ENCODE results near the gene DLK2. TPM values are rescaled to one million over a fixed set of nuclear protein-coding genes. Genes with fewer than 3 reads are reported as not detected.

Gene DLK2
- total RNA-seq, 1 donor from 2014 or later, result 3.9 TPM

GRCh38 chr6:43492673-43493072 lies 37.3 kb upstream of the DLK2 start:
- intact Hi-C loops (cut with DNase I), result no loop called here
- Histone ChIP-seq H3K27me3 (no peaks in the 10 kb centered on the region), H3K36me3 (peaks cover 0 to under 1% of the 10 kb centered on the region in 2 donors), H3K27ac (peak overlapping the region; percentile 10), H3K4me3 (no peak overlapping the region), H3K9me3 (no peaks in the 10 kb centered on the region), H3K4me1 (peaks cover 52% of the 10 kb centered on the region)
- DNase-seq (ENCODE audit: extremely low spot score in 2 of 2), result no peak
- TF ChIP-seq POLR2AphosphoS5 (IDR thresholded peaks at IDR 0.05; ENCODE audit: insufficient read depth in 1 of 2, low read depth in 1 of 2), result peak in 1 of 2 donors; percentile 9
- TF ChIP-seq CTCF (IDR thresholded peaks at IDR 0.05), result no peak
- no peak for TF ChIP-seq POLR2A (IDR thresholded peaks at IDR 0.05)

DNA sequence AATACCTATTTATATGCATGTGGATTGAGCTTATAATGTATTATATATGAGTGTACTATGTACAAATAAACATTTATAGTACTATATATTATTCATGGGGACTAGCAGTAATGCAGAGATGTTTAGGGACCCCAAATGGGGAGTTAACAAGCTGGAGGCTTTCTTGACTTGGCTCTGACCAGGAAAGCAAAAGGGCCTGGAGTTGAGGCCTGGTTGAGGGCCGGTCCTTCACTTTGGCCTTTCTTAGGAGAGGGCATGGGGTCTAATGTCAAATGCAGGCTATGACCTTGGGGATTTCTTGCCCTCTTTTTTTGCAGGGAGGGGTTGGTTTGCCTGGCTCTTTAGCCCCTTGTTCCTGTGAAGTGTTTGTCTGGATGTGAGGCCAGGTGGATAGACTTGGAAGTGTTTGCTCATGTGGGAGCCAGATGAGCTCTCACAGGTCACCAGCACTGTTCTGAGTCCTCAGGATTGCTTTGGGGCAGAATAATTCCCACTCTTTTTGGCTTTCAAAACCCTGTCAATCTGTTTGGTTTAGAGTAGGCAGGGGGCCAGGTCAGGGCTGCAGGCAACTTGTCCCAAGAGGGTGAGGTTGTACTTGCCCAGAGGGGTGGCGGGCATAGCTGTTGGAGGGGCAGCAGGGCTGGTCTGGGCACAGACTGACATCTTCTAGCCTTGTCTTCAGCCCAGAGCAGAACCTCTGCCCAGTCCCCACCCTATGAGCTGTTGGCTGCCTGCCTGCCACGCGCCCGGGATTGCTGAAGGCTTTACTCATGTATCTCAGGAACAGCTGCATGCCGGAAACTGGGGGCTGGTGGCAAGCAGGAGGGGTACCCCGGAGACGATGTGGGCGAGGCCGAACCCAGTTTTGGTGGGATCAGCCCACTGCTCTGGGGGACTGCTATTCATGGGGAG lies 36.7 kb upstream of the DLK2 start:
- Histone ChIP-seq H3K4me3 (no peak overlapping the region), H3K36me3 (no peaks in the 10 kb centered on the region), H3K27me3 (no peaks in the 10 kb centered on the region), H3K9me3 (no peaks in the 10 kb centered on the region), H3K4me1 (peaks cover 49% of the 10 kb centered on the region), H3K27ac (peak overlapping the region; percentile 10)
- DNase-seq (ENCODE audit: extremely low spot score in 2 of 2), result no peak
- TF ChIP-seq POLR2A (IDR thresholded peaks at IDR 0.05), result no peak
- TF ChIP-seq CTCF (IDR thresholded peaks at IDR 0.05), result no peak
- TF ChIP-seq POLR2AphosphoS5 (IDR thresholded peaks at IDR 0.05; ENCODE audit: insufficient read depth in 1 of 2, low read depth in 1 of 2), result peak in 1 of 2 donors; percentile 51
- intact Hi-C loops (cut with DNase I), result no loop called here

DNA sequence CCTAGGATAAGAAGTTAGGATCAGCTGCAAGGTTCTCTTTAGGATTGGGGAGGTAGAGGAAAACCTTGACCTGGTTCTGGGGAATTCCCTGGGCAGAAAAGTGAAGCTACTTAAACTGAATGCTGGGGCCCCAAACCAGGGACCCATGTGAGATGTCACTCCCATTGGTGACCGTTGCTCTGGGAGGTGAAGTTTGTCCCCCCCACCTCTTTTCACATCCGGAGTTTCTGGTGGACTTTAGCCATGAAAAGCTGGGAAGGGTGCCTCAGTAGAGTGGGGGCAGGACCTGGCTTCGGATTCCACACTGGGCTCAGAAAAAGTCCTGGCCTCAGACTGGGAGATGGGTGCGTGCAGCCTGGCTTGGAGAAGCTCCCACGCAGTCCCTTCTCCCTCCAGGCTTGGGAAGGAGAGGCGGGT lies 35.2 kb upstream of the DLK2 start:
- Histone ChIP-seq H3K27me3 (no peaks in the 10 kb centered on the region), H3K36me3 (no peaks in the 10 kb centered on the region), H3K4me3 (no peak overlapping the region), H3K4me1 (peaks cover 35% of the 10 kb centered on the region), H3K27ac (no peak overlapping the region), H3K9me3 (no peaks in the 10 kb centered on the region)
- TF ChIP-seq POLR2A (IDR thresholded peaks at IDR 0.05) (no peak), CTCF (IDR thresholded peaks at IDR 0.05) (no peak), POLR2AphosphoS5 (IDR thresholded peaks at IDR 0.05; ENCODE audit: insufficient read depth in 1 of 2, low read depth in 1 of 2) (no peak)
- DNase-seq (ENCODE audit: extremely low spot score in 2 of 2), result no peak
- intact Hi-C loops (cut with DNase I), result no loop called here

- no peak for TF ChIP-seq CTCF (IDR thresholded peaks at IDR 0.05)
- no peak for TF ChIP-seq POLR2AphosphoS5 (IDR thresholded peaks at IDR 0.05; ENCODE audit: insufficient read depth in 1 of 2, low read depth in 1 of 2)
- no peak for TF ChIP-seq POLR2A (IDR thresholded peaks at IDR 0.05)
- no peak for DNase-seq (ENCODE audit: extremely low spot score in 2 of 2)
- Histone ChIP-seq H3K4me3 (no peak overlapping the region), H3K27me3 (no peaks in the 10 kb centered on the region), H3K4me1 (peaks cover 25% of the 10 kb centered on the region), H3K27ac (no peak overlapping the region), H3K36me3 (no peaks in the 10 kb centered on the region), H3K9me3 (no peaks in the 10 kb centered on the region)
- intact Hi-C loops (cut with DNase I), result no loop called here
Observed at GRCh38 chr6:43489277-43490072, 34.1 kb upstream of the DLK2 start.

All from vagina (tissue), 2 donors.